Renal cortical epithelial cell (primary cell): Measurements from ENCODE around the gene RASSF4. TPM values are rescaled to one million over a fixed set of nuclear protein-coding genes. Genes with fewer than 3 reads are reported as not detected.
A peak's percentile ranks its signal among the peaks of the same experiment; 100 is the strongest.

Source experiments
- DNase-seq: peaks from one replicate; pipeline ENCODE4 v3.0.0-alpha.2; 2011; ENCODE audit warnings: low read depth
- total RNA-seq: library from RNA; depleted of rRNA; stranded (reverse); fragments of >200 nt; gene quantifications from 2 replicates; pipeline ENCODE4 v1.2.3, GENCODE V29; 2014

Gene RASSF4
- total RNA-seq, 1 donor from 2014 or later, result 79.1 TPM

DNA sequence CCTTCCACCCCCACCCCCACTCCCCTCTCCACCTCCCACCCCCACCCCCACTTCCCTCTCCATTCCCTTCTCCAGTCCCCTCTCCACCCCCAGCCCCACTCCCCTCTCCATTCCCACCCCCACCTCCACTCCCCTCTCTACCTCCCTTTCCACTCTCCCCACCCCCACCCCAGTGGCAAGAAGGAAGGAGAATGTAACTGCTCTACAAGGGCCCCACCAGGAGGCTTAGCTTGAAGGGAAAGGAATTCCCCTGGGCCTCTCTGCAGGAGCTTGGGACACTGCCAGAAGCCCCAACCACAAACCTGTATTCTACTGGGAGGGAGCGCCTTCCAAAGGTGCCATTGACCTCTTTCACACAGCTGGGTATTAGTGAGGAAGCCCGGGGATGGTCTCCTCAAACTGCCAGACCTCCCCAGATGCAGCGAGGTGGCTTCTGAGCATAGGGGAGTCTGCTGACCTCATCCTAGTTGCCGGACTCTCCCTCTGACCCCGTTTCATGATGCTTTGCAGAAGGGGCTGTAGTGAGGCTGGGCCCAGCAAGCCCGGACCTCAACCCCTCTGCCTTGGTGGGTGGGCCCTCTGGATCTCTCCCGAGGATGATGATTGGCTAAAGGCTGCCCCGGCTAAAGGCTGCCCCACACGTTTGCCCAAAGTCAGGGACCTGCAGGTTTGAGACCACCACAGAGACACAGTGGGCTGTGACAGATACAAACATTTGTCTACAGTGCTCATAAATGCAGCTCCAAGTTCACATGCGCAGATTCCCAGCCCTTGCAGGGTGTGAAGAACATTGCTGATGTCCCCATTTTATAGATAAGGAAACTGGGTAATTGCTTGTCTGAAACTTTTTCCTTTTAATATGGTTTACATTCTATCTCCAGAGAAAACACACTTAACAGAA is 16.1 kb downstream of the RASSF4 start:
- peak; percentile 94 for DNase-seq

DNA sequence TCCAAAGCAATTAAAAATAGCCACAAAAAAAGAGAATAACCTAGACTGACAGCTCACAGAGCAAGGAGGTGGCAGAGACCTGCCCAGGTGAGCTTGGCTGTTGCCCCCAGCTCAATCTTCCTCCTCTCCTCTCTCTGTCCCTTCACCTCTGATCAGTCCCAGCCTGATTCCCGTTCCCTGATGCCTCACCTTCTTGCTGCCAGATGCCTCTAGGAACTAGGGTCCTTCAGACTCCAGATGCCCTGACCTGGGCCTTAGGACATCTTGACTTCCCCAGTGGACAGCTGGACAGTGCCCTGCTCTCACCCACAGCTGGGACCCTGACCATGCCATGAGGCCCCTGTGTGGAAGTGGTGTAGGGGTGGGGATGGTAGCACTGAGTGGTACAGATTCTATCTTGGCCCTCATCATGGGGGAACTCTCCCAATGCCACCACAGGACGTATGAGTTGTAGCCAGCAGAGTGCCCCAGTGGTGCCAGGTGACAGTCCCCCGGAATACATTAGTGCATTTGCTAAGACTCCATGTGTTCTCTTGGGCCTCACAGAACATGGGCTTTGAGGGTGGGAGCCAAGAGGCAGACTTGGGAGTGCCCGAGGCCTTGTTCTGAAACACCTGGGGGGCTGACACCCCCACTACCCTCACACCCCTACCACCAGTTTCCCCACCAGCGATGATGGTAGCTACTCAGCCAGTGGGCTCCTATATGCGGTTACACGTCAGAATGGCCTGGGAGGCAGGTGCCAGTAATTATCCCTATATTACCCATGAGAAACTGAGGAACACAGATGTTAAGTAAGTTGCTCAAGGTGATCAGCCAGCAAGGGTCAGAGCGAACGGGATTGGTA is 17.0 kb downstream of the RASSF4 start:
- no peak for DNase-seq

- DNase-seq, result no peak
Measured at GRCh38 chr10:44977287-44978212, 17.9 kb downstream of the RASSF4 start.

GRCh38 chr10:44978213-44978569 is 18.6 kb downstream of the RASSF4 start:
- no peak for DNase-seq

DNA sequence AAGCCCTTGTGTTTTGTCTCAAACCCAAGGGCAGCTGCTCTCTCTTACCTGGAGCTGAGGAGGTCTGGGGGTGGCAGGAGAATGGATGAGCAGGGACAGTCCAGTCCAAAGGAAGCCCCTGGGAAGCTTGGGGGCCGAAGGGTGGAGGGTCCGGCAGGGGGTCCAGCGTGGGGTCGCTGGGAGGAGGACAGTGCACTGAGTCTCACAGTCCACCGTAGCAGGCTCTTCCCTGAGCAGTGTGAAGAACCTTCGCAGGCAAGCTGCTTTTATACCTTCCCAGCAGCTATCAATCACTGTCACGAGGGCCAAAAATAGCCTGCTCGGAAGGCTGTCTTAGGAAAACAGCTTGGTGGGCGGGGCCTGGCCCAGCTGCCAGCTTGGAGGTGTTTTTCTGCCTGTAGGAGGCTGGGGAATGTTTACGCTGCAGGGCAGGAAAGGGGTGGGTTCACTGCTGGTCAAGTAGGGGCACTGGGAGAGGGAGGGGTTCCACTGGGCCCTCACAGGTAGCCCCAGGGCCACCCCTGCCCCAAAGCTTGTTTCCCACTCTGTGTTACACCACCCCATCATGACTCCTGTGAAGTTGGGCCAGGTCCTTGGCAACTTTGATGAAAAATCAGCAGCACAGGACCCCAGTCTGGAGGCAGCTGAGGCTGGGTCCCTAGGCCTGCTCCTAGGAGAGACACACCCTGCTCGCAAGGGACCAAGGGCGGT is 19.1 kb downstream of the RASSF4 start, which contains the start of gene DEPP1:
Gene DEPP1, minus strand, starts transcription at position 240 of the 711 bp plus-strand sequence. CDS start 779 bp downstream, outside the sequence.
- DNase-seq, result peak; percentile 98

- no peak for DNase-seq
Measured at GRCh38 chr10:44979281-44980191, 19.9 kb downstream of the RASSF4 start.

GRCh38 chr10:44980309-44981171 is 20.9 kb downstream of the RASSF4 start:
- no peak for DNase-seq

- DNase-seq, result peak; percentile 89
Measured at GRCh38 chr10:44981172-44982113, 21.8 kb downstream of the RASSF4 start.

DNA sequence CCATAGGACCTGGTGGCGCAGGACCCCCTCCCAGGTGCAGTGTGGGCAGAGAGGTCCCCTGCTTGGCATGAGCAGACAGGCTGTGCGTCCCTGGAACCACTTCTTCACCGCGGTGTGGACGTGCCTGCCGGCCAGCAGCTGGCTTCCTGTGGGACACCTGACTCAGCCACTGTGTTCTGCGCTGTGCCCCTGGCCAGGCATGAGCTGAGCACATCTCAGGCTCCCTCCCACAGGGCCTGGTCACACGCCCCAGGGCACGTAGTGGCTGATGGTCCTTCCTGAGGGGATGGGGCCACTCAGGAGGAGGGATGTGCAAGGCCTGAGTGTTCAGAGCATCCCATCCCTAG is 22.5 kb downstream of the RASSF4 start:
- no peak for DNase-seq

- DNase-seq, result no peak
Measured at GRCh38 chr10:44982496-44982895, 22.9 kb downstream of the RASSF4 start.

DNA sequence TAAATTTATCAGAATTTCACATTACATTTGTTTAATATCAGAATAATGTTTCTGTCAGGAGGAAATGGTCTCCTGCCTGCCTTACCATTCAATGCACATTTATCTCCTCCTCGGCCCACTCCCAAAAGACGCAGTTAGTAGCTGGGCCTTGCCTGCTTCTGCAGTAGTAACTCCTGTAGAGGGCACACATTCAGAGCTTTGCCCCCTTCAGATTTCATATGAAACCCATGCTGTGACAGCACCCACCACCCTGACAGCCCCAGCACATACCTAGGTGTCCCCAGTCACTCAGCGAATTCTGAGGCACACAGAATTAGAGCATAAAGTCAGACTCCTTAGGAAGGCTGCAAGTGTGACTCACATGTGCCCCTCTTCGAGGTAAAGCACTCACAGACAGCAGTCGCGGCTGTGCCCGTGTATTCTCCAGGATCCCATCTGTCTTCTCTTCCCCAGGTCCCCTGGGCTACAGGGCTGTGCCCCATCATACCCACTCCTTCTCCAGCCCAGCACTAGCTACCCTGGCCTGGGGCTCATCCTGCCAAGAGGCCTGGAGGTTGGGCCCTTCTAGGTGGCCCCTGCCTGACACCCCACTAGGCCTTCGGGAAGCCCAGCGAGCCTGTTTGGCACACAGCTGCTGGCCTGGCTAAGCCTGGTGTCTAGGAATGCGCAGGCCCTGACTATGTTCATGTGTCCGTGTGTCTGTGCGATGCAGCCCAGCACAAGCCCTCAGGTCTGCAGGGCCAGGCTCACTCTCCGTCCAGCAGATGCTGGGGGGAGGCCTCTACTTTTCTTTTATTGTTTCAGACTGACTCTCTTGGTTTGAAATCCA is 23.7 kb downstream of the RASSF4 start:
- no peak for DNase-seq

DNA sequence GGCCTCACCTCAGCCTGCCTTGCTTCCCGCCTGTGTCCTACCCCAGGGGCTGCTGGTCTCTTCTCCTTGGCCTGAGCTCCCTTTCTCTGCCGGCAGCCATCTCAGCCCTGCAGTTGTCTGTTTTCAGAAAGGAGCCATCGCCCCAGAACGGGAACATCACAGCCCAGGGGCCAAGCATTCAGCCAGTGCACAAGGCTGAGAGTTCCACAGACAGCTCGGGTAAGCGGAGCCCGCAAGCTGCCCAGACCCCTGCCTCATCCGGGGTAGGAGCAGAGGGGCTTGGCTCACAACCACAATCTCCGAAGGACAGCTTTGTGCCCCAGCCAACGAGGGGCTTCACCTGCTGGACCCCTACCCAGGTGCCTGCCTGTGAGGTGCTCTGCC is 24.3 kb downstream of the RASSF4 start:
- DNase-seq, result no peak

GRCh38 chr10:44984671-44985101 is 25.1 kb downstream of the RASSF4 start:
- no peak for DNase-seq

DNA sequence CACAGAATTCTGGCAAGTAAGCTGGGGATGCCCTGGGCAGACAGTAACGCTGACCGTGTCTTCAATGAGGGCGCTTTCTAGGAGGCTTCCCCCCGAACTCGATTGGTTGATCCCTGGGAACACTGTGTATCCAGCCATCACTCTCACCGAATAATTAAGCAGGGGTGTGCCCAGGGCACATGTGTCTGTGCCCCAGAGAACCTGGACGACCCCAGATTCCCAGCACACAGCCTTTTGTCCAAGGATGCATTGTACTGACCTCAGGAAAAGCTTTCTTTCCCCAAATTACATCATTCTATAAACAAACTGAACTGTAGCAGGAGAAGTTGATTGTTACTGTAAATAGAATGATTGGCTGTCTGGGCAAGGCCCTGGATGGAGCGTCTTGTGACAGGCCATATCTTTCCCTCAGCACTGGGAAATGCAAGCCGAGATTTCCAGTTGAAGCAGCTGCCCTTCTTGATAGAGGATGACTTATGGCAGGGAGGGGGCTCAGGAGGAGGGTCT is 25.6 kb downstream of the RASSF4 start:
- no peak for DNase-seq

- DNase-seq, result no peak
Measured at GRCh38 chr10:44986179-44986578, 26.6 kb downstream of the RASSF4 start.

DNA sequence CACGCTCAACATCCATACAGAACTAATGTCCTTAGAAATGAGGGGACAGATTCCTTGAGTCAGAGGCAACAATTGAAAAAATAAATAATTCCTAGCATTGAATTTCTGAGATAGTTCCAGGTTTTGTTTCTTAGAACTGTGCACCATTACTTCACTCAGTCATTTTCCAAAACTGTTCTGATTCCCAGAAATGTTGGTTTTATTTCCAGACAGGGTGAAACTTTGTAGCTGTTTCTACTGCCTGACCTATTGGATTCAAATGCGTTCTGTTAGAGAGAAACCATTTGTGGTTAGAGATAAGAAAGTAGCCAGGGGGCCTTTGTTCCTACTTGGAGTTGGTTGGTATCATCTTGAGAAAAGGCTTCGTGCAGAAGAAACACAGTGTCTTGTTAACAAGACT is 27.1 kb downstream of the RASSF4 start:
- no peak for DNase-seq
